ENCODE data around the gene TSHZ2.

- TF ChIP-seq TEAD4 (CRISPR knock-in tag; IDR thresholded peaks at IDR 0.05) (no peak), ATF6 (CRISPR knock-in tag; IDR thresholded peaks at IDR 0.05) (no peak), EMX1 (CRISPR knock-in tag; IDR thresholded peaks at IDR 0.05) (no peak)
Observed at GRCh38 chr20:53020834-53021233, 48.7 kb downstream of the TSHZ2 start.

Measured in WTC11 (cell line).